ENCODE measurements around the gene CCL5. TPM values are rescaled to one million over a fixed set of nuclear protein-coding genes. Genes with fewer than 3 reads are reported as not detected.

Gene CCL5
- total and polyA plus RNA-seq, 2 experiments from 2014 or later, result not detected

- no peak for TF ChIP-seq ZNF462 (CRISPR knock-in tag; IDR thresholded peaks at IDR 0.05)
- no peak for TF ChIP-seq JUNB (IDR thresholded peaks at IDR 0.05; ENCODE audit: unreplicated experiment)
- no peak for TF ChIP-seq NANOG (IDR thresholded peaks at IDR 0.05; ENCODE audit: borderline replicate concordance)
- no peak for TF ChIP-seq CREB1 (CRISPR knock-in tag; IDR thresholded peaks at IDR 0.05; ENCODE audit: low read depth)
- no peak for TF ChIP-seq STAT1 (IDR thresholded peaks at IDR 0.05; ENCODE audit: unreplicated experiment)
Observed at GRCh38 chr17:35844547-35844946, 35.6 kb downstream of the CCL5 start (continued).

- Histone ChIP-seq H3F3A (replicated peaks; ENCODE audit: low read depth) (peaks cover 24% of the 10 kb centered on the region), H3K36me3 (ENCODE audit: insufficient read depth) (peaks cover 81% of the 10 kb centered on the region), H3K4me2 (no peak overlapping the region), H3K4me1 (ENCODE audit: insufficient read depth) (no peaks in the 10 kb centered on the region), H3K79me2 (replicated peaks; ENCODE audit: insufficient read depth) (peaks cover 8% of the 10 kb centered on the region), H3K27me3 (ENCODE audit: insufficient read depth) (no peaks in the 10 kb centered on the region), H2AFZ (no peak overlapping the region), H3K27ac (ENCODE audit: low read depth) (peak overlapping the region; percentile 26; the same call in 1 of the 2 replicates), H4K20me1 (replicated peaks; ENCODE audit: insufficient read depth) (peaks cover 45% of the 10 kb centered on the region), H3K9me2 (ENCODE audit: insufficient read depth) (no peaks in the 10 kb centered on the region), H3K4me3 (no peak overlapping the region)
- no peaks in the 10 kb centered on the region for H3K4me1 Mint-ChIP-seq
- ATAC-seq (no peak), DNase-seq (ENCODE audit: low spot score) (no peak)
- H3K9me3 Mint-ChIP-seq, result no peaks in the 10 kb centered on the region; the same call in 2 of the 3 replicates
- H3K27ac Mint-ChIP-seq, result no peak overlapping the region
- no peak overlapping the region for H3K4me3 Mint-ChIP-seq
- H3K27me3 Mint-ChIP-seq (ENCODE audit: insufficient read depth, low read depth, poor library complexity), result peaks cover 4% of the 10 kb centered on the region
- H3K36me3 Mint-ChIP-seq (ENCODE audit: low read depth), result peaks cover 90% of the 10 kb centered on the region
- TF ChIP-seq JUNB (IDR thresholded peaks at IDR 0.05; ENCODE audit: unreplicated experiment) (no peak), CTCF (conservative IDR thresholded peaks at IDR 0.05; ENCODE audit: low read depth in 2 of 2) (no peak), EZH2phosphoT487 (IDR thresholded peaks at IDR 0.05; ENCODE audit: unreplicated experiment) (no peak), REST (IDR thresholded peaks at IDR 0.05; ENCODE audit: unreplicated experiment) (no peak), STAT1 (IDR thresholded peaks at IDR 0.05; ENCODE audit: unreplicated experiment) (no peak), ETS1 (IDR thresholded peaks at IDR 0.05) (no peak), EZH2 (IDR thresholded peaks at IDR 0.05; ENCODE audit: low read depth, unreplicated experiment) (no peak)
Observed at GRCh38 chr17:35843698-35844097, 36.5 kb downstream of the CCL5 start.

All from GM23338 (cell line).